HG03432 (cell line): ENCODE measurements around the gene SLC9C1.
A peak's percentile ranks its signal among the peaks of the same experiment; 100 is the strongest.

Experiments used
- ATAC-seq: cut with Tn5 transposase; IDR thresholded peaks from one replicate; pipeline ENCODE4 v1.9.1; 2021; ENCODE audit warnings: mild to moderate bottlenecking, moderate library complexity; ENCODE audit not compliant: unreplicated experiment

Gene SLC9C1

GRCh38 chr3:112199622-112200316, 94.2 kb downstream of the SLC9C1 start:
- ATAC-seq: no peak

GRCh38 chr3:112197131-112197530, 96.9 kb downstream of the SLC9C1 start:
- no peak for ATAC-seq

- no peak for ATAC-seq
These were observed 106.7 kb downstream of the SLC9C1 start for GRCh38 chr3:112187300-112187699.

- ATAC-seq: peak; percentile 46
These were observed 108.5 kb downstream of the SLC9C1 start for GRCh38 chr3:112185423-112186035.

GRCh38 chr3:112175646-112176045, 118.4 kb downstream of the SLC9C1 start:
- ATAC-seq: no peak

- ATAC-seq: no peak
These were observed 119.0 kb downstream of the SLC9C1 start for GRCh38 chr3:112175037-112175436.

- no peak for ATAC-seq
These were observed 122.9 kb downstream of the SLC9C1 start for GRCh38 chr3:112171144-112171543.

- no peak for ATAC-seq
These were observed 124.0 kb downstream of the SLC9C1 start for GRCh38 chr3:112170046-112170445.

GRCh38 chr3:112167758-112168157, 126.3 kb downstream of the SLC9C1 start:
- peak; percentile 78 for ATAC-seq

GRCh38 chr3:112149136-112149535, 144.9 kb downstream of the SLC9C1 start:
- ATAC-seq: no peak

- ATAC-seq: no peak
These were observed 150.3 kb downstream of the SLC9C1 start for GRCh38 chr3:112143689-112144088.

- peak; percentile 69 for ATAC-seq
These were observed 150.8 kb downstream of the SLC9C1 start for GRCh38 chr3:112143251-112143650.

- ATAC-seq: no peak
These were observed 152.7 kb downstream of the SLC9C1 start for GRCh38 chr3:112141293-112141692.

- ATAC-seq: no peak
These were observed 153.4 kb downstream of the SLC9C1 start for GRCh38 chr3:112140584-112140983.

- no peak for ATAC-seq
These were observed 155.6 kb downstream of the SLC9C1 start for GRCh38 chr3:112138219-112138969.

- no peak for ATAC-seq
These were observed 156.2 kb downstream of the SLC9C1 start for GRCh38 chr3:112137781-112138180.

GRCh38 chr3:112136959-112137693, 156.9 kb downstream of the SLC9C1 start:
- peak; percentile 29 for ATAC-seq

- ATAC-seq: peak; percentile 14
These were observed 158.0 kb downstream of the SLC9C1 start for GRCh38 chr3:112136046-112136445.

GRCh38 chr3:112134335-112135124, 159.5 kb downstream of the SLC9C1 start:
- ATAC-seq: no peak

- ATAC-seq: no peak
These were observed 160.2 kb downstream of the SLC9C1 start for GRCh38 chr3:112133626-112134334.
